ENCODE results near the gene TUBA4A.

Gene TUBA4A

GRCh38 chr2:219286436-219287115 lies 32.9 kb upstream of the TUBA4A start:
- DNase-seq = no peak

DNA sequence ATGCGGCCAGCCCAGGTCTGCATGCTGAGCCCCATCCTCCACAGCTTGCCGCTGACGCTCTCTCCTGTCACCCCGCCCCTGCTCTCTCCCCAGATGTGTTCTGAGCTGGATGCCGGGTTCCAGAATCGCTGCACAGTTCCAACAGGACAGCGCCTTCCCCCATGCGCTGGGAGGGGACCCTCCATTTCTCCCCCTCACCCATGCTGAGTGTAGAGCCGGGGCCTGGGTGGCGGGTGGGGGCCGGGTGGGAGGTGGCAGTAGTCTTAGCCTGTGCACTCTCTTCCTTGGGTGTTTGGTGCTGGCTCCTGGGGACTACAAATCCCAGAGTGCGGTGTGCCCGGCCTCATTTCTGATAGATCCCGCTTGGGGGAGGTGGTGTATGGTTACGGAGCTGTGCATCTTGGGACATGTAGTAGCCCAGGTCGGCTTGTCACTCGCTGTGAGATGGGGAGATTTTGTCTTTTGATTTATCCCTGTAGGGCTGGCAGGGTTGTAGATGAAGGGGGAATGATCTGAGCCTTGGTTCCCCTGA lies 32.2 kb upstream of the TUBA4A start:
- DNase-seq = peak; percentile 75

GRCh38 chr2:219285373-219285735 lies 31.6 kb upstream of the TUBA4A start:
- DNase-seq = no peak

- DNase-seq = no peak
Observed at GRCh38 chr2:219284501-219285372, 31.0 kb upstream of the TUBA4A start.

GRCh38 chr2:219282943-219283581 lies 29.3 kb upstream of the TUBA4A start:
- no peak for DNase-seq

GRCh38 chr2:219282375-219282774 lies 28.7 kb upstream of the TUBA4A start:
- no peak for DNase-seq

DNA sequence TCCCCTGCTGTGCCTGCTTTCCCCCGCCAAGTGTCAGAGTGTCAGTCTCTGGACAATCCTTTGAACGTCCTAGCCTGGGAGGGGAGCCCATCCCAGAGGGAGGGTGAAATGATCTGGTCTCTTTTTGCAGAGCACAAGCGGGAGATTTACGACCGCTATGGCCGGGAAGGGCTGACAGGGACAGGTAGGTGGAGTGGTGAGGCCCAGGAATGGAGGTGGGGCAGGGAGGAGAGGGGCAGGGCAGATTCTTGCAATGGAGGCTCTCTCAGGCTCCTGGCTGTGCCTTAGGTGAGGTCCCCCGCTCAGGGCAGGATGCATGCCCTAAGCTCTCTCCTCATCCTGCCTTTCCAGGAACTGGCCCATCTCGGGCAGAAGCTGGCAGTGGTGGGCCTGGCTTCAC lies 27.9 kb upstream of the TUBA4A start:
- DNase-seq = no peak

DNA sequence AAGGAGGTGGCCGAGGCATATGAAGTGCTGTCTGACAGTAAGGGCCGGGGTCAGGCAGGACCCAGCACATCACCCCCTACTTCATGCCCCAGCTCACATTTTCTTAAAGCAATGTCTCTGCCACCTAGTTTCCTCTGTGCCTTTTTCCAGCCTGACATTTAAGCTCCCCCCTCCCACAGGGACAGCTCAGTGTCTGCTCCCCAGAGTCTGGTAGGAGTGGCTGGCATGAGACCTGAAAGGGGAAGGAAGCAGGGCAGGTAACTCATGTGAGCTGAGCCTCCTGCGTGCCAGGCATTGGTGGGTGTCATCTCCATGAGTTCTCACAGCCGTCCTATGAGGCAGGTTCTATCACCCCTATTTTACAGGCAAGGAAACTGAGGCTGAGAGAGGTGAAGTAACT lies 26.9 kb upstream of the TUBA4A start:
- DNase-seq = no peak

- DNase-seq = no peak
Observed at GRCh38 chr2:219279916-219280516, 26.3 kb upstream of the TUBA4A start.

DNA sequence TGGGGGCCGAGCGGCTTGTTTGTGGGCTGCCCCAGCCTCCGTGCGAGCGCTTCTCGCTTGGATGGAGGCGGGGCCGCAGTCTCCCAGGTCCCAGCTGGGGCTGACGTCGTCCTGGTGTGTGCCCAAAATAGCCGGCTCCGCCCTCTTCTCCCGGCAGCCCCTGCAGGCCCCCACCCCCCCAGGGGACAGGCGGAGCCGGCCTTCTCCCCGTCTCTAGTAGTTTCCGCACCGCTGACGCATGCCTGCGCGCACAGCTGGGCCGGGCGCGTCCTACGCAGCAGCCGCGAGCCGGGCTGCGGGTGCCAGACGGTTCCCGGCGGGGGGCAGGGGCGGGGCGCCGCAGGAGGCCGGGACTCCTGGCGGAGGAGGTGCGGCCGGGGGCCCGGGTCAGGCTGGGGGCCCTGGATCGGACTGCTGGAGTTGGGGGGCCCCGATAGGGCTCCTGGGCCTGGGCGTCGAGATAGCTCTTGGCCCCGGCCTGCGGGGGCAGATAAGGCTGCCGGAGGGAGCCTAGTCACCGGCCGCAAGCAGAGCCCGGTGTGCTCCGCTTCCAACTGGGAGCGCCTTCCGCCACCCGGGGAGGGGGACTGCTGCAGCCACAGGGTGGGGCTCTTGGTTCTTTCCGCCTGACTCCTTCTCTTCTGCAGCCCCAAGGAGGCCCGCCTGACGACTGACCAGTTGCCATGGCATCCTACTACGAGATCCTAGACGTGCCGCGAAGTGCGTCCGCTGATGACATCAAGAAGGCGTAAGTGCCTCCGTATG lies 25.6 kb upstream of the TUBA4A start, which contains the start of gene DNAJB2:
Gene DNAJB2 (plus strand): TSS at position 216 of the 765 bp plus-strand sequence. CDS start 468 bp downstream, at position 684.
- peak; percentile 99 for DNase-seq

DNA sequence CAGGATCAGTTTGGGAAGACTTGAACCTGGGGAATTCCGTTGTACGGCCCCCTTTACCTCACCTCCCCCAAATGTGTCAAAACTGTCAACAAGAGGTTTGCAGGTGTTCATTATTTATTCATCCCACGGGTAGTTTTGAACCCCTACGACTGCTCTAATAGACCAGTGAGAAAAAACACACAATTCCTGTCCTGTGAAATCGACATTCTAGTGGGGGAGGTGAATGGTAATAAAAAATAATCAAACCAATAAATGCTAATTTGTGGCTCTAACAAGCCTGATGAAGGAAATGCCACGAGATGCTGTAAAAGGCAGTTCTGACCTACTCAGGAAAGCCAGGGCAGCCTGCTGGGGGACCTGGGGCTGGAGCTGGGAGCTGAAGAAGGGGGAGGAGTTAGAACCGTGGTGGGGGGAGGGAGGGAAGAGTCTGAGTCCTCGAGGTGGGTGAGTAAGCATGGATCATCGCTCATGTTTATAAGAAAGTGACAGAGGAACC lies 25.0 kb upstream of the TUBA4A start:
- no peak for DNase-seq

DNA sequence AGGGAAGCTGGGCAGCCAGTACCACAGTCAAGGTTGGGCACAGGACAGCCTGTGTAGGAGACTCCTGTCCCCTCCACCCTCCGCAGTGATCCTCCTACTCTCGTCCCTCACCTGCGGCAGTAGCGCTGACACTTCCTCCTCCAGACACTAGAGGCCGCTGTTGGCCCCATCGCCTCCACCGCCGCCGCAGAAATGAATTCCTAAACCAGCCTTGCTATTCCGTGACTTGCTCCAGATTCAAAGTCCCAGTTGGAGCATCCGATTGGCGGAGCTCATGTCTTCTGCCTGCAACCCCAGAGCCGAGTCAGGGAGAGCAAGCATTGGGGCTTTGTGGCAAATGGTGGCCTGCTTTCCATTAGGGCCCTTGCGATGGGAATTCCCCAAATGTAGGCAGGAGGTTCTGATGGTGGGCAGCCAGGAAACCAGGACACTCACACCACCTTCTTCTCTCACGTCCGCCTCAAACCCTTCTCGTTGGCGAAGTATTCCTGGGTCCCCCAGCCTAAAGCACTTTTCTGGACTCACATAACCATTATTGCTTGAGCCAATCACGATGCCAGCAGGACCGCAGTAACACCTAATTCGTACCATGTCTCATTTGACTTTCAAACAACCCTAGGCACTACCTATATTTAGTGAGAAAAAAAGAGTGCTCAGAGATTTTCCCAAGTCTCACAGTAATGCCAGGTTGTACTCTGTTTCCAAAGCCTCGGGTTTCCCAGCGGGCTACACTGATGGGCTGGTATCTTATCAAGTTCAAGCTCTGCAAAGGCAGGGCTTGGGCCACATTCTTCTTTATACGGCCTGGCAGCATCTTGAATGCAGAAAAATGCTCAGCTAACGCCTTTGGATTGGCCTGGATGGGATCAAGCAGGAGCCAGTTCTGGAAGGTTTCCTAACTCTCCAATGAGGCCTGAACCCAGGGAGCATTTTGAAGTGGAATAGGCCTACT lies 24.3 kb upstream of the TUBA4A start:
- peak; percentile 59 for DNase-seq

GRCh38 chr2:219274361-219274921 lies 20.7 kb upstream of the TUBA4A start:
- no peak for DNase-seq

GRCh38 chr2:219273937-219274336 lies 20.2 kb upstream of the TUBA4A start:
- DNase-seq = no peak

DNA sequence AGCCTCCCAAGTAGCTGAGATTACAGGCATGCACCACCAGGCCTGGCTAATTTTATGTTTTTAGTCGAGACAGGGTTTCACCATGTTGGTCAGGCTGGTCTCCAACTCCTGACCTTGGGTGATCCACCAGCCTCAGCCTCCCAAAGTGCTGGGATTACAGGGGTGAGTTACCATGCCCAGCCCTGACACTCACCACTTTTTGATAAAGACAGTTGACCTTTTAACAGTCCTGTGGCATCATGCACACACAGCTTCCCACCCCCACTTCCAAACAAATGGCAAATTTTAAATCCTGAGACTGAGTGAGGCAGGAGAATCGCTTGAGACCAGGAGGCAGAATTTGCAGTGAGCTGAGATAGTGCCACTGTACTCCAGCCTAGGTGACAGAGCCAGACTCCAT lies 19.3 kb upstream of the TUBA4A start:
- DNase-seq = no peak

DNA sequence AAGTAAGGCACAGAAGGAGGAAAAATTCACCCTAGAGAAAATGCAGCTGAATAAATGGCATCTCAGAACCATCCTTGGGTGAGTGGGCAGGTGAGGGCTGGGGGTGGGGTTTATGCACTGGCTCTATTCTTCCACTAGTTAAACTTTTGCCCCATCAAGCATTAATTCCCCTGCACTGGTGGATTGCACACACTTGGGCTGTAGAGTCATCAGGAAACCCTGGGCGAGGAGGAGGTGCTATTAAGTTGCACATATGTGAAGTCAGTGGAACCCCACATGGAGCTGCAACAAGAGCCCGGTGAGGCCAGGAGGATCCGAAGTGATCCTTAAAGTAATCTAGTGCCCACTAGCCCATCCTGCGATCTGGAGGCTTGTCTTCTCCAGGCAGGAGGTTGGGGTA lies 18.6 kb upstream of the TUBA4A start:
- no peak for DNase-seq

DNA sequence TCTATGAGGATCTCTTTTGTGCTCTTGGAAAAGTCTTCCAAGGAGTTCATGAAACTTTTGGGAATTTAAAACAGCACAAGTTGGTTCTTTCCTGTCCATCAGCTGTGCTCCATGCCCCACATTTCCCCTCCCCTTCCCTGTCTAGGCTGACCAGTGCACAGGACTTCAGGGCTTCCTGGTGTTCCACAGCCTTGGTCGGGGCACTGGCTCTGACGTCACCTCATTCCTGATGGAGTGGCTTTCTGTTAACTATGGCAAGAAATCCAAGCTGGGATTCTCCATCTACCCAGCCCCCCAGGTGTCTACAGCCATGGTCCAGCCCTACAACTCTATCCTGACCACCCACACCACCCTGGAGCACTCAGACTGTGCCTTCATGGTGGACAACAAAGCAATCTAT lies 17.3 kb upstream of the TUBA4A start:
- no peak for DNase-seq

- DNase-seq = no peak
Observed at GRCh38 chr2:219270055-219270372, 16.3 kb upstream of the TUBA4A start.

DNA sequence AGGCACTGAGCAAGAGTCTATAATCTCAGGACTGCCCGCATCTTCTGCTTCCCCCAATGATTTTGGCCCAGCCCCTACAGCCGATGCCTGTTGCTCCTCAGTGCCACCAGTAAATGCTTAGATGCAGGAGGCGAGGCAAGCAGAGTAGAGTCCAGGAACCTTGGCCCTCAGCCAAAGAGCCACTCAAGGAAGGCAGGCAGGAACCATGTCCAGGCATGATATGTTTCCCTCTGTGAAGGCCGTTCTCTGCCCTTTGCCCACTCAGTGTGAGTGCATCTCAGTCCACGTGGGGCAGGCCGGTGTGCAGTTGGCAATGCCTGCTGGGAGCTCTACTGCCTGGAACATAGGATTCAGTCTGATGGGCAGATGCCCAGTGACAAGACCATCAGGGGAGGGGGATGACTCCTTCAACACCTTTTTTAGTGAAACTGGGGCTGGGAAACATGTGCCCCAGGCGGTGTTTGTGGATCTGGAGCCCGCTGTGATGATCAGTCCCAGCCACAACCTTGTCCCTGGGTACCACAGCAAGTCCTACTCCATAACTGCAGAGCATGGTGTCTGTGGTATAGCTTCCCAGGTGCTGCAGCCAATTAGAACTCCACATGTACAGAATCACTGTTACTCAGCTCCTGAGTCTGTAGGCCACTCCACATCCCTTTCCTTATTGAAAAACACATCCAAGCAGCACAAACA lies 15.8 kb upstream of the TUBA4A start:
- no peak for DNase-seq

DNA sequence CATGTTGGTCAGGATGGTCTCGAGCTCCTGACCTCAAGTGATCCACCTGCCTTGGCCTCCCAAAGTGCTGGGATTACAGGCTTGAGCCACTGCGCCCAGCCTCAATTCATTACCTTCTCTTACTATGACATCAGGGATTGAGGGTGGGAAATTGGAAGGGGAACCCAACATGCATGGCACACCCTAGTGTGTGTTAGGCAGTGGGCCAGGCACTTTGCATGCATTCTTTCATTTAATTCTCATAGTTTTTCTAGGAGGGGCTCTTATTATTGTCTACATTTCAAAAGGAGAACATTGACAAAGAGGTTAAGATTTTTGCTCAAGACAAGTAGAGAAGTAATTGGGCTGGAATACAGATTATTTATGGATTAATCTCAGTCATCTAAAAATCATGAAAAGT lies 14.6 kb upstream of the TUBA4A start:
- DNase-seq = no peak

All from NCI-H2171 (cell line).